GM19239 (cell line): ENCODE results near the gene AGBL4.

ENCODE experiments used
- DNase-seq: peaks from one replicate; pipeline ENCODE4 v3.0.0; 2011; ENCODE audit warnings: low spot score; ENCODE audit not compliant: insufficient read length
- FAIRE-seq: peaks from 2 replicates; lab custom pipeline; 2011; peaks lifted over from hg19 to GRCh38; lab: Jason Lieb, UNC

AGBL4 gene

GRCh38 chr1:48924099-48924498, 1099.7 kb downstream of the AGBL4 start:
- FAIRE-seq (no peak), DNase-seq (no peak)

GRCh38 chr1:48923116-48923515, 1100.6 kb downstream of the AGBL4 start:
- DNase-seq (no peak), FAIRE-seq (no peak)

- FAIRE-seq (no peak), DNase-seq (no peak)
Measured at GRCh38 chr1:48920851-48921250, 1102.9 kb downstream of the AGBL4 start.

- no peak for DNase-seq
- no peak for FAIRE-seq
Measured at GRCh38 chr1:48917901-48918603, 1105.7 kb downstream of the AGBL4 start.

GRCh38 chr1:48917070-48917454, 1106.7 kb downstream of the AGBL4 start:
- FAIRE-seq (no peak), DNase-seq (no peak)

- FAIRE-seq, result no peak
- no peak for DNase-seq
Measured at GRCh38 chr1:48916130-48917069, 1107.4 kb downstream of the AGBL4 start.

GRCh38 chr1:48908606-48909005, 1115.1 kb downstream of the AGBL4 start:
- DNase-seq (no peak), FAIRE-seq (no peak)

- DNase-seq (no peak), FAIRE-seq (no peak)
Measured at GRCh38 chr1:48906729-48907128, 1117.0 kb downstream of the AGBL4 start.

GRCh38 chr1:48906164-48906563, 1117.6 kb downstream of the AGBL4 start:
- FAIRE-seq, result no peak
- no peak for DNase-seq

GRCh38 chr1:48903291-48903690, 1120.5 kb downstream of the AGBL4 start:
- no peak for FAIRE-seq
- no peak for DNase-seq

- FAIRE-seq (no peak), DNase-seq (no peak)
Measured at GRCh38 chr1:48898894-48899293, 1124.9 kb downstream of the AGBL4 start.

- DNase-seq, result no peak
- no peak for FAIRE-seq
Measured at GRCh38 chr1:48889615-48890014, 1134.1 kb downstream of the AGBL4 start.

GRCh38 chr1:48889082-48889481, 1134.7 kb downstream of the AGBL4 start:
- no peak for DNase-seq

GRCh38 chr1:48887796-48888195, 1136.0 kb downstream of the AGBL4 start:
- DNase-seq (no peak), FAIRE-seq (no peak)

More at GRCh38 chr1:48889082-48889481, 1134.7 kb downstream of the AGBL4 start:
- no peak for FAIRE-seq

GRCh38 chr1:48882020-48882419, 1141.7 kb downstream of the AGBL4 start:
- FAIRE-seq (no peak), DNase-seq (no peak)

- FAIRE-seq (no peak), DNase-seq (no peak)
Measured at GRCh38 chr1:48878191-48878940, 1145.4 kb downstream of the AGBL4 start.

- no peak for FAIRE-seq
- DNase-seq, result no peak
Measured at GRCh38 chr1:48876330-48876785, 1147.4 kb downstream of the AGBL4 start.

GRCh38 chr1:48875552-48876329, 1148.0 kb downstream of the AGBL4 start:
- FAIRE-seq, result no peak
- no peak for DNase-seq

GRCh38 chr1:48873944-48874343, 1149.8 kb downstream of the AGBL4 start:
- FAIRE-seq (no peak), DNase-seq (no peak)

- peak; percentile 8 for DNase-seq
- FAIRE-seq, result no peak
Measured at GRCh38 chr1:48870596-48870995, 1153.2 kb downstream of the AGBL4 start.
